ENCODE measurements around the gene CMTM8. TPM values are rescaled to one million over a fixed set of nuclear protein-coding genes. Genes with fewer than 3 reads are reported as not detected.

Gene CMTM8
- total and polyA plus RNA-seq, 2 of the 8 experiments (the other 6 are each of a cell fraction or from before 2014, with no cell fraction given), result 10.5 to 22.4 TPM

- no peak for TF ChIP-seq CHD7 (IDR thresholded peaks at IDR 0.05; ENCODE audit: insufficient replicate concordance, low read length)
- no peak for TF ChIP-seq POU5F1 (IDR thresholded peaks at IDR 0.05; ENCODE audit: low read depth, low read length)
- no peak for TF ChIP-seq EGR1 (IDR thresholded peaks at IDR 0.05; ENCODE audit: borderline replicate concordance, low read depth, low read length)
- TF ChIP-seq KDM1A (IDR thresholded peaks at IDR 0.05; ENCODE audit: borderline replicate concordance, low read length), result no peak
- no peak for TF ChIP-seq ZNF274 (IDR thresholded peaks at IDR 0.05; ENCODE audit: borderline replicate concordance, extremely low read depth, low read length)
- no peak for TF ChIP-seq SIX5 (IDR thresholded peaks at IDR 0.05; ENCODE audit: low read depth, low read length)
- no peak for TF ChIP-seq GTF2F1 (IDR thresholded peaks at IDR 0.05; ENCODE audit: borderline replicate concordance, low read depth, low read length)
- TF ChIP-seq BACH1 (IDR thresholded peaks at IDR 0.05; ENCODE audit: low read length), result no peak
- no peak for TF ChIP-seq POLR2A (IDR thresholded peaks at IDR 0.05; ENCODE audit: control extremely low read depth in 1 of 2, low read depth in 2 of 2, low read length in 2 of 2)
These were observed 42.4 kb upstream of the CMTM8 start (continued) for GRCh38 chr3:32195995-32196540.
